Activated CD4-positive, CD25-positive, alpha-beta regulatory T cell (primary cell): ENCODE results near the gene B2M.
"Not testable (repeated sequence)": the region's sequence is repeated elsewhere in the genome, so short reads cannot be mapped to it uniquely, and the experiment has no call there.

Experiments used
- DNase-seq, 4 experiments: peaks; one replicate each; lab custom pipeline; 2025; lab: John Stamatoyannopoulos, UW

Gene B2M

DNA sequence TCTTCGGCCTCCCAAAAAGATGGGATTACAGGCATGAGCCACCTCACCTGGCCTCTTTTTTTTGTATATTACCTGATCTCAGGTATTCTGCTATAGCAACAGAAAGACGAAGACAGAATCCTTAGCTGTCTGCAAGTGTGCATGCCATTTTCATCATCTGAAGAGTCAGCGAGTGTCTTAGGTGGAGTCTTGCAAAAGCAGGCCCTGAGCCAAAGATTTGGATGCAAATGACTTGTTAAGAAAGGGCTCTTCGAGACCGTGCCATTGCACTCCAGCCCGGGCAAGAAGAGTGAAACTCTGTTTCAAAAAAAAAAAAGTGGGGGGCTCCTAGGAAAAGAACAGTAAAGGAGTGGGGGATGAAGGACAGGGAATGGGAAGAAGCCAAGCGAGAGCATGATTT is 14.8 kb downstream of the B2M start:
- DNase-seq = no peak

DNA sequence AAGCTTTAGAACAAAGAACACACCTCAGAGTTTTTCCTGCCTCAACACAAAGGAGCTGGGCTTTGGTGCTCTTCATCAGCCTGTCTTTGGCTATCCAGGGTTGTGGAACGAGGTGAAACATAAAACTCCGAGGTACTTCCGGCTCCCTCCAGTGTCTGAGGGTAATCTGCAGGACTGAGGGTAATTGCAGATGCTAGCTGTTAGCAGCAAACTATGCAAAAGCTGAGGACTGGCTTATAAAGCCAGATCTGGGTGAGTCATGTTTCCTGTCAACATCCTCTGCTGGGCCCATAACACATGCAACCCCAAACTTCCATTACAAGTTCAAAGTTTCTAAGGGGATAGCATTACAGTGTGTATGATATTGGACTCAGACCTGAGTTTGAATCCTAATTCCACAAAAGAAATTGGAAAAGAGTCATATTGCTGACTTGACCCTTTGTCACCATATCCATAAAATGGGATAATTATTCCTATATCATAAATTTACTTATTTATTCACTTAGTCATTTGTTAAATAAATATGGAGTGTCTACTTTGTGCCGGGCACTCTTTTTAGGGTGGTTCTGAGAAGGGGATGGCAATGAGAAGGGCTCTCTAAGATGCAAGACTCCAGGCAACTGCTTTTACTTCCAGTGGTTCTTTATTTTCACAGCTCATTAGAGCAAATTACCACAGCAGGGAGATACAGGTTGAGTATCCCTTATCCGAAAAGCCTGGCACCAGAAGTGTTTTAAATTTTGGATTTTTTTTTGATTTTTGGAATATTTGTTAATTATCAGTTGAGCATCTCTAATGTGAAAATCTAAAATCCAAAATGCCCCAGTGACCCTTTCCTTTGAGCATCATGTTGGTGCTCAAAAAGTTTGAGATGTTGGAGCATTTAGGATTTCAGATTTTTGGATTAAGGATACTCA is 15.5 kb downstream of the B2M start:
- peak in 3 of 4 experiments; percentile 14 to 59 (median 44) for DNase-seq

DNA sequence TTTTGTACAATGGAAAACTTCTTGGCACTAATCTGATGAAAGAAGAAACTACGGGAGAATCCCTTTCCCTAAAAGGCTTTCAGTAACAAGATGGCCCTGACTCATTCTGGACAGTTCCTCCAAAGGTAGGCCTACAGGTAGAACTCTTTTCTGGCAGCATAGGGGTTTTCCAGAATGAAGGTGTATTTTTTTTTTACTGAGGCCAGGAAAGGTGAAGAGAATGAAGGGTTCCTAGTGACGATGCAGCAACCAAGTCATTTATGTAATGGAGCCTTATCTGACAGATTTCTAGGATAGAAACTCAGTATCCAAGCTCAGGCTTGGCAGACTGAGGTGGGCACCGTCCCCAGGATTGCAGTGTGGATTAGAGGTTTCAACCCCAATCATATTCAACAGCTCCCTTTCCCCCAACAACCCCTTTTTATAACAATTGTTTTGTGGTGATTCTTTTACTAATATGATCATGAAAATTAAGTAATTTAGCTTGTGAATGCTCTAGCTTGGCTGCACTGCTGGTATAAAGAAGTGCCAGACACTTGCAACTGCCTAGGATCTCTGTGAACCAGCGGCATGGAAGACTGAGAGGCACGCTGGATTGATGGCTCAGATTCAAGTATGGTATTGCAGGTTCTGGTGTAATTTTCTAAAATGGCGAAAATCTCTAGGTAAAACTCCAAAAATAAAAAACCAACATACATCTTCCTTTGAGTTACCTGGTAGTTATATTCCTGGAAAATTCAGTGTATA is 16.3 kb downstream of the B2M start:
- no peak for DNase-seq

DNA sequence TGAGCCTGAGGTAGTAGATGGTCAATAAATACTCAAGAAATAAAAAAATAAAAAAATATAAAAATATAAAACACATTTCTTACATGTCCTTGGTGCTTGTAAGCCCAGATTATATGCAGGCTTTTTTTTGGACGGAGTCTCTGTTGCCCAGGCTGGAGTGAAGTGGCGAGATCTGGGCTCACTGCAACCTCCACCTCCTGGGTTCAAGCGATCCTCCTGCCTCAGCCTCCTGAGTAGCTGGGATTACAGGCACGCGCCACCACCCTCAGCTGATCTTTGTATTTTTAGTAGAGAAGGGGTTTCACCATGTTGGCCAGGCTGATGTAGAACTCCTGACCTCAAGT is 16.9 kb downstream of the B2M start:
- DNase-seq = not testable (repeated sequence)

DNA sequence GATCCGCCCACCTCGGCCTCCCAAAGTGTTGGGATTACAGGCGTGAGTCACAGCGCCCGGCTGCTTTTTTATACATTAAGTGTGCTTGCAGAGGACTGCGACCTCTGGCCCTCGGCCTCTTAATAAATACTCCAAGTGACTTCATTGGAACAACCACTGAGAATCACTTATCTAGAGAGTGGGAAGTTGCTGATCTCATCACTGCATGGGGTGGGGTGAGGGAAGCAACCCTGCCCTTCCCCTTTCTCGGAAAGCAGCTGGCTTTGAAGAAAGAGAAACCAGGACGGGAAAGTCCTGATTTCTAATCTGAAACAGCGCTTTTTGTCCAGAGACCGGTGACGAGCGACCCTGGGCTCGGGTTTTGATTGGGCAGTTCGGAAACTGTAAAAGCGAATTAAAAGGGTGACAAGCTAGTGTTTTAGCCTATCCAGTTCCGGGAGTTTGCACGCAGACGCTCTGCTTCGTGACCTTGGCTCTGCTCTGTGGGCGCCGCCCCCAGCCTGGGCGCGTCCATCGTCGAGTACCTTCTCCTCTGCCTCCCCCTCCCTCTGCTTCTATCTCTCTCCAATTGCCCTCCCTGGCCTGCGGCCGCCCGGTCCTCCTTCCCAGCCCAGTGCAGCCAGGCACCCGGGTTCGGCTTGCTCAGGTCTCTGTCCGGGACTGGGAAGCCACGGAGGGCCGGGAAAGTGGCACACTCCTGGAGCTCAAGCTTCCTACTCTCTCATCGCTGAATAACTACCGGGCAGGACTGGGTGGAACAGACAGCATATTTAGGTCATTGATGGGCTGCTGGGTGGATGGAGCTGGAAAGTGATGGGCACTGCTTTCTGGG is 17.5 kb downstream of the B2M start:
- peak; percentile 87 to 99 (median 90) for DNase-seq

DNA sequence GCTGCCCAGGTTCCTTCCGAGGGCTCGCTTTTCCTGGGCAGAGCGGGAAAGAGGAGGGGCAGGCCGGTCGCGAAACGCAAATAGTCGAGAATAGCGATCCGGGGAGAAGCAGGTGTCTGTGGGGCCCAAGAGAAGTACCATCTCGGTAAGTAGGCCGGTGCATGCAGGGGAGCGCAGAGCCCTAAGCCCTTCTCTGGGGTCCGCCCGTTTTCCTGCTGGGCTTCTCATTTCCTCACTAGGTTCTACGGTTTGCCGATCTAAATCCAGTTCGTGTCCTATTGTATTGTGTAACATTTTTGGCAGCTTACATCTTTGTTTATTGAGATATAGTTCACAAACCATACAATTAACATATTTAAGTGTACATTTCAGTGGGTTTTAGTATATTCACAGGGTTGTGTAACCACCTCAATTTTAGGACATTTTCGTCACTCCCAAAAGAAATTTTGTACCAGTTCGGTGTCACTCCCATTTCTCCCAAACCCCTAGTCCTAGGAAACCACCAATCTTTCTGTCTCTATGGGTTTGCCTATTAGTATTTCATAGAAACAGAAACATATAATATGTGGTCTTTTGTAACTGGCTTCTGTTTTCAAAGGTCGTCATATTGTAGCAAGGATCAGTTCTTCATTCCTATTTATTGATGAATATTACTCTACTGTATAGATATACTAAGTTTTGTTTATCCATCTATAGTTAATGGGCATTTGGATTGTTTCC is 18.3 kb downstream of the B2M start:
- DNase-seq = peak in 1 of 4 experiments; percentile 11

DNA sequence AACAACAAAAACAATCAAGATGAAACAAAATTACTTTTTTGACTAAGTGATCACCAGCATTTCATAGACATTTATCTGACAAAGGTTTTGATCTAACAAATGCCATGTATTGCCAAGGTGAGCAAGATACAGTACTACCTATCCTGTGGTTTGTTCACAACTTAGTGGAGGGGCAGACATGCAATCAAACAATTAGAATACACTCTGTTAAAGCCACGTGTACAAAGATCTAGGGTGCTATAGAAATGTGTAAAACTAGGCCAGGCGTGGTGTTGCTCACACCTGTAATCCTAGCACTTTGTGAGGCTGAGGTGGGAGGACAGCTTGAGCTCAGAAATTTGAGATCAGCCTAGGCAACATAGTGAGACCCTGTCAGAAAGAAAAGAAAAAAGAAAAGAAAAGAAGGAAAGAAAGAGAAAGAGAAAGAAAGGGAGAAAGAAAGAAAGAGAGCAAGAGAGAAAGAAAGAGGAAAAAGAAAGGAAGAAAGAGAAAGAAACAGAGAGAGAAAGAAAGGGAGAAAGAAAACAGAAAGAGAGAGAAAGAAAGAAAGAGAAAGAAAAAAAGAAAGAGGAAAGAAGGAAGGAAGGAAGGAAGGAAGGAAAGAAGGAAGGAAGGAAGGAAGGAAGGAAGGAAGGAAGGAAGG is 23.6 kb downstream of the B2M start:
- DNase-seq = no peak

DNA sequence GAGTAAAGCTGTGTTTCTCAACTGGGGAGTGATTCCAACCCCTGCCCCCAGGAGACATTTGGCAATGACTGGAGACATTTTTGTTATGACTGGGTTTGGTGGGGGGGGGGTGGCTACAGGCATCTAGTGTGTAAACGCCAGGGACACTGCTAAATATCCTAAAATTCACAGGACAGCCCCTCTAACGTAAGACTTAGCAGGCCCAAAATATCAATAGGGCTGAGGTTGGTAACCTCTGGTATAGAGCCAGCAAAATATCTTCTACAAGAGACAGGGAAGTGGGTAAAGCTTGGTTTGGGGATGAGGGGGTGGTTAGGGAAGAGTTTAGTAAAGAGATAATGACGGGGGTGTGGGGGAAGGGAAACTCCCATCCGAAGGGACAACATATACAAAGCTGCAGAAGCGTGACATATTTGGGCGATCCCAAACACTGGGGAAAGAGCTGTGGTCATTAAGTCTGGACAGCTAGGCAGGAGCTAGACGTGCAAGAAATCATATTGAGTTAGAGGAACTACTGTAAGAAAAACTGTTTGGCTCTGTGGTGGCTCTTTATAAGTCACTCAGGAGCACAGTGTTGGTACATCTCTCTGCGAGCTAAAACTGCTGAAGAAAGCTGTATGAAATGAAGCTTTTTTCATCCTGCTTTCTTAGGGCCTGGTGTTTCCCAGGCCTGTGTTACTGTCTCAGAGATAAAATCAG is 24.3 kb downstream of the B2M start:
- no peak for DNase-seq

DNA sequence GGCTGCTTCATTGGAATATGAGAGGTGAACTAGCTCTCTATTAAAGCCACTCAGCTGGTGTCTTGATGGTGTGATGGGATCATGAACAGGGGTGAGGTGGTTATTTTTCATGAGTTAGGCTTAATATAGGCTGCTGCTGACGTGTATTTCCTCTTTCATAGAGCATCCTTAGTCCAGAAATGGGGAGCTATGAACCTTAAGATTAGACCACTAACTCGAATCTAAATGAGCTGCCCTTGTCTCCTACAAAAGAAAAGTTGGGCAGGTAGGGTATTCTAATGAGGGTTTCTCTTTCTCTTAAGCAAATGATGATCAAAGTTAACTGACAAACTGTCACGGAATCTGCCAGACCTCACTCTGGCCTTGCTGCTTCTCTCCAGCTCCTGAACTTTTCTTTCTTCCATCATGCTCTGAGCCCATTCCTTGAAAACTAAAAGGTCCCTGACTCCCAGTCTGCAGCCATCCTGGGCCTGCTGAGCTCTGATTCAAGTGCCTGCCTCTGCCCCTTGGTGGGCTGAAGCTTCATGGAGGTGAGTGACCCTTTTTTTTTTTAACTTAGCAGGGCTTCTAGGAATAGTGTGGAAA is 25.0 kb downstream of the B2M start, which contains the start of gene TRIM69:
Gene TRIM69 (plus strand): TSS at position 348 of the 585 bp plus-strand sequence. CDS start 177 bp downstream, at position 525.
- no peak for DNase-seq

DNA sequence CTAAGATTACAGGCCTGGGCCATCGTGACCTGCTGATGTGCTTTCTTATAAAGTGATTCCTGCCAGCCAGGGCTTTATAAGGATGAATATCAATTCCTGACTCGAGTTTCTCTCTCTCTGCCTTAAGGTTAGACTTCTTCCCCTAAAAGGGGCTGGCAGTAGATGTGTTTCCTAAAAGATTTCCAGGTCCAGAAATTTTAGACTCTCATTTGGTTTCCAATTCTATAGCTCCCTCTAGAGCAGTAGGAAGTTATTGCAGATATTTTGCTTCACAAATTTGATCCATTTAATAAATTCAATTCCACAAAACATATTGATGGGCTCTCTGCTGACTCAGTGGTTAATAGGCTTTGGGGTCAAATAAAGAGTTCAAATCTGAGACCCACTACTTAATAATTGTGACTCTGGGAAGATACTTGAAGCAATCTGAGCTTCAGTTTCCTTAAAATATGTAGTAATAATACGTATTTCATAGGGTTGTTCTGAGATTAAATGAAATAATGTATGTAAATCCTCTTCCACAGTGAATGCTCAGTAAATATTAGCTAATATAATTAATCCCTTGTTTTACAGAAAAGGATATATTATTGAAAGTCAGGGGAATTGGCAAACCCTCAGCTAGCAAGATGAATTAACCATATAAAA is 27.1 kb downstream of the B2M start:
- no peak for DNase-seq

DNA sequence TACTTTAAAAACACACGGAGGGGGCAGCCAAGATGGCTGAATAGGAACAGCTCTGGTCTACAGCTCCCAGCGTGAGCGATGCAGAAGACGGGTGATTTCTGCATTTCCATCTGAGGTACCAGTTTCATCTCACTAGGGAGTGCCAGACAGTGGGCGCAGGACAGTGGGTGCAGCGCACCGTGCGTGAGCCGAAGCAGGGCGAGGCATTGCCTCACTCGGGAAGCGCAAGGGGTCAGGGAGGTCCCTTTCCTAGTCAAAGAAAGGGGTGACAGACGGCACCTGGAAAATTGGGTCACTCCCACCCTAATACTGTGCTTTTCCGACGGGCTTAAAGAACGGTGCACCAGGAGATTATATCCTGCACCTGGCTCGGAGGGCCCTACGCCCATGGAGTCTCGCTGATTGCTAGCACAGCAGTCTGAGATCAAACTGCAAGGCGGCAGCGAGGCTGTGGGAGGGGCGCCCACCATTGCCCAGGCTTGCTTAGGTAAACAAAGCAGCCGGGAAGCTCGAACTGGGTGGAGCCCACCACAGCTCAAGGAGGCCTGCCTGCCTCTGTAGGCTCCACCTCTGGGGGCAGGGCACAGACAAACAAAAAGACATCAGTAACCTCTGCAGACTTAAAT is 28.0 kb downstream of the B2M start:
- DNase-seq = peak in 2 of 4 experiments; percentile 12 to 30

DNA sequence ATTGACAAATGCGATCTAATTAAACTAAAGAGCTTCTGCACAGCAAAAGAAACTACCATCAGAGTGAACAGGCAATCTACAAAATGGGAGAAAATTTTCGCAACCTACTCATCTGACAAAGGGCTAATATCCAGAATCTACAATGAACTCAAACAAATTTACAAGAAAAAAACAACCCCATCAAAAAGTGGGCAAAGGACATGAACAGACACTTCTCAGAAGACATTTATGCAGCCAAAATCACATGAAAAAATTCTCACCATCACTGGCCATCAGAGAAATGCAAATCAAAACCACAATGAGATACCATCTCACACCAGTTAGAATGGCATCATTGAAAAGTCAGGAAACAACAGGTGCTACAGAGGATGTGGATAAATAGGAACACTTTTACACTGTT is 32.1 kb downstream of the B2M start:
- not testable (repeated sequence) for DNase-seq

DNA sequence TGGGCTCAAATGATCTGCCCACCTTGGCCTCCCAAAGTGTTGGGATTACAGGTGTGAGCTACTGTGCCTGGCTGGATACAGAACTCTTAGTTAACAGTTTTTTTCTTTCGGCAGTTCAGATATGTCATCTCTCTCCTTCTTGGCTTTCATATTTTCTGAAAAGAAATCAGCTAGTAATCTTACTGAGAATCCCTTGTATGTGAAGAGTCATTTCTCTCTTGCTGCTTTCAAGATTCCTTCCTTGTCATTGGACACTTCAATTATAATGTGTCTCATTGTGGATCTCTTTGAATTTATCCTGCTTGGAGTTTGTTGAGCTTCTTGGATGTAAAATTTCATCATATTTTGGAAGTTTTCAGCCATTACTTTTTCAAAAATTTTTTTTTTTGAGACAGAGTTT is 42.0 kb downstream of the B2M start:
- no peak for DNase-seq

DNA sequence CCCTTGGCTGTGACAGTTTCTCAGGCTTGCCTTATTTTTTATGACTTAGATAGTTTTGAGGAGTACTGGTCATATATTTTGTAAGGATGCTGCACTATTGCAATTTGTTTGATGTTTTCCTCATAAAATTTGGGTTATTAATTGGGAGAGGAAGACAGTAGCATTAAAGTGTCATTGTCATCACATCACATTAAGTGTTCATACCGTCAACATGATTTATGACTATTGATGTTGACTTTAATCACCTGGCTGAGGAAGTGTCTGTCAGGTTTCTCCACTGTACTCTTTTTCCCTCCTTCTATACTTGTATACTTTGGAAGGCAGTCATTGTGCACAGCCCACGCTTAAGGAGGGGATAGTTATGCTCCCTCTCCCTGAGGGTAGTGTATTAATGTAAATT is 51.9 kb downstream of the B2M start:
- DNase-seq = no peak

DNA sequence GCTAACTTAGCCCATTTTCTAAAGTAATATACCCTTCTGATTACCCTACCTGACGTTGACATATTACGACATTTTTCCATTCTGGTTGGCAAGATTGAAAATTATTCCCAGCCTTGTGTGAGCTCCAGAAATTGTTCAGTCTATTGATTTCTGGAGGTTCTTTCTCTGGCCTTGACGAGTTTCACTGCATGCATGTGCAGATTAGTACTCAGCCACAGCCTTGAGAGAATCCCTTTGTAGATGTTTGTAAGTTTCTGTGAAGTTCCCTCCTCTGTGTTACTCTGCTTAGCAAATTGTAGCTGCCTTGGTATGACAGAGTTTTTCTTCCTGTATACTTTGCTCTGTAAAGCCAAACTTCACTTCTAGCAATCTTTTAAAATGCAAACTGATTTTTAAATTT is 52.5 kb downstream of the B2M start:
- no peak for DNase-seq

DNA sequence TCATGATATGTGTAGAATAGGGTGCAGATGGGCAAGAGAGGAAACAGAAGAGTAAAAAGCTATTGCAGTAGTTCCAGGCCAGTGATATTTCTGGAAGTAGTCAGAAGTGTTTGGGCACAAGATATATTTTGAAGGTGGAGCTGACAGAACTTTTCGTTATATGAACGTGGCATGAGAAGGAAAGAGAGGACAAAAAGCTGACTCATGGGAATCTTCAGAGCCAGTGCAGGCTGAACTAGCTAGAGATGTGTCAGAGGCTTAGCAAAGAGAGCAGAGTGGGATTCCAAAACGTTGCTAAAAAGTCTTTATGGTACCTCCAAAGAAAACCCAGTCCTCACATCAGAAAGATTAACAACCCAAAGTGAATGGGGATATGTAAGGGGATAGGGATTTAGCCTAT is 53.7 kb downstream of the B2M start:
- no peak for DNase-seq
